Prostate gland (tissue), 2 donors: ENCODE results near the gene WDR18. TPM values are rescaled to one million over a fixed set of nuclear protein-coding genes. Genes with fewer than 3 reads are reported as not detected.

Experiments
- DNase-seq: peaks from one replicate; pipeline ENCODE4 v3.0.0-alpha.2; 2019; ENCODE audit warnings: low spot score
- H3K27ac ChIP-seq, 2 donors: fragments of 200-600 bp; sonication (generic); 2 replicates each; pipeline ENCODE4 v1.5.1; 2017 to 2019
- H3K27me3 ChIP-seq: fragments of 200-600 bp; sonication (generic); replicated peaks from 2 replicates; pipeline ENCODE4 v1.5.1; 2019; ENCODE audit not compliant: insufficient read depth
- H3K36me3 ChIP-seq, 2 donors: fragments of 200-600 bp; sonication (generic); 1 replicate in 1 of 2; 2 replicates in 1 of 2; pipeline versions ENCODE4 v1.5.1 to v1.8.1; 2017 to 2019
- H3K4me1 ChIP-seq: fragments of 200-600 bp; sonication (generic); replicated peaks from 2 replicates; pipeline ENCODE4 v1.5.1; 2019
- H3K4me3 ChIP-seq, 2 donors: fragments of 200-600 bp; sonication (generic); 2 replicates each; pipeline ENCODE4 v1.5.1; 2017 to 2019
- H3K9me3 ChIP-seq: fragments of 200-600 bp; sonication (generic); 2 replicates; pipeline ENCODE4 v1.5.1; 2017
- CTCF ChIP-seq, 4 experiments: fragments of 200-600 bp in 2 of 4; fragments of 450-650 bp in 2 of 4; sonication (generic) in 2 of 4; IDR thresholded peaks; 1 replicate in 3 of 4; 2 replicates in 1 of 4; pipeline ENCODE4 v1.5.1; 2016 to 2019; ENCODE audit warnings: antibody characterized with exemption in 4 of 4, mild to moderate bottlenecking in 2 of 4, moderate library complexity in 2 of 4
- POLR2A ChIP-seq: fragments of 450-650 bp; IDR thresholded peaks from one replicate; pipeline ENCODE4 v1.6.1; 2016; ENCODE audit warnings: antibody characterized with exemption, mild to moderate bottlenecking
- POLR2AphosphoS5 ChIP-seq: sonication (generic); formaldehyde crosslinking; IDR thresholded peaks from one replicate; pipeline ENCODE4 v1.6.1; 2017; ENCODE audit warnings: antibody characterized with exemption
- WGBS: methylation state at CpG from one replicate; pipeline ENCODE4 v1.1.5; 2018; 5-methylcytosine and 5-hydroxymethylcytosine counted together
- intact Hi-C: fragments of 100-400 bp; cut with DNase I; formaldehyde crosslinking; loops from one replicate; pipeline ENCODE4 v1.14.2; 2022
- total RNA-seq, 2 donors: library from RNA; depleted of rRNA; stranded (reverse); fragments of >200 nt; gene quantifications; one replicate each; pipeline ENCODE4 v1.1.0, GENCODE V29; 2016

The WDR18 gene
- total RNA-seq, 2 donors from 2014 or later, result 35.0 to 94.8 TPM

- Histone ChIP-seq H3K36me3 (no peaks in the 10 kb centered on the region), H3K9me3 (no peaks in the 10 kb centered on the region), H3K27me3 (peaks cover 11% of the 10 kb centered on the region), H3K27ac (no peak overlapping the region), H3K4me1 (peaks cover 6% of the 10 kb centered on the region), H3K4me3 (no peak overlapping the region)
- no peak for TF ChIP-seq POLR2A
- no peak for TF ChIP-seq POLR2AphosphoS5
- TF ChIP-seq CTCF (IDR thresholded peaks at IDR 0.05), result no peak
- WGBS, result 12% methylated on average over 52 of the region's 64 CpGs
- no peak for DNase-seq
- intact Hi-C loops, result no loop called here
Observed at GRCh38 chr19:996051-996838, 12.1 kb downstream of the WDR18 start.

DNA sequence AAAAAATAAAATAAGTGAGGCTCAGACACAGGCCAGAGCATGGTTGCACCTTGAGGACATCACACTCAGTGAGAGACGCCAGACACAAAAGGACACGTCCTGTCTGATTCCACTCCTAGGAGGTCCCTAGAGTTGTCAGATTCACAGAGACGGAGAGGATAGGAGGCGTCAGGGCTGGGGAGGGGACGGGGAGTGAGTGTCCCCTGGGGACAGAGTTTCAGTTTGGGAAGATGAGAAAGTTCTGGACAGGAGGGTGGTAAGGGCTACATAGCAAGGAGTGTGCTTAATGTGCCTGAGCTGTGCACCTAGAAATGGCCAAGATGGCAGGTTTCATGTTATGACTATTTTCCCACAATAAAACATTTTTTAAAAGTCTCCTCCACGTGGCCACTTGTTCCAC is 13.9 kb downstream of the WDR18 start:
- H3K4me3 ChIP-seq, result no peak overlapping the region
- H3K9me3 ChIP-seq, result no peaks in the 10 kb centered on the region
- peaks cover 13% of the 10 kb centered on the region for H3K27me3 ChIP-seq
- no peak for DNase-seq
- H3K27ac ChIP-seq, result no peak overlapping the region
- intact Hi-C loops, result no loop called here
- TF ChIP-seq POLR2AphosphoS5 (no peak), POLR2A (no peak), CTCF (IDR thresholded peaks at IDR 0.05) (no peak)
- H3K4me1 ChIP-seq, result peaks cover 6% of the 10 kb centered on the region
- no peaks in the 10 kb centered on the region for H3K36me3 ChIP-seq
- WGBS, result 27% methylated on average over 6 of the region's 6 CpGs

DNA sequence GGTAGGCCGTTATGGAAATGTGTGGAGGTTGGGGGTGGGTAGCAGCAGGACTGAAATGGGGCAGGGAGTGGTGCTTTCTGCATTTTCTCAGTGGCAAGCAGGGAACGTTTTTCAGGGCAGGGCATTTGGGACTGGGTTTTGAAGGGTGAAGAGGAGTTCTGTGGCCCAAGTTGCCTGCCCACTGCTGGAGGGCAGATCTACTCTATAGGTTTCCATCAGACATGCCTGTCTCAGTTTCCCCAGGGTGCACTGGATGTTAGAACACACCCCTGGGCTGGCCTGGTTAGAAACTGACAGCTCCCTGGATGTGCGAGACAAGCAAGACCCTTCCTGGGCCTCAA is 15.2 kb downstream of the WDR18 start:
- Histone ChIP-seq H3K27ac (no peak overlapping the region), H3K4me1 (peaks cover 6% of the 10 kb centered on the region), H3K36me3 (no peaks in the 10 kb centered on the region), H3K4me3 (no peak overlapping the region), H3K9me3 (no peaks in the 10 kb centered on the region), H3K27me3 (peaks cover 13% of the 10 kb centered on the region)
- intact Hi-C loops, result no loop called here
- TF ChIP-seq POLR2A (no peak), POLR2AphosphoS5 (no peak)
- no peak for DNase-seq
- 68% methylated on average over 3 of the region's 3 CpGs for WGBS

GRCh38 chr19:1000095-1000494 is 15.9 kb downstream of the WDR18 start, which contains the start of gene GRIN3B:
GRIN3B (plus strand) TSS chr19:1000419; CDS start chr19:1000438, 19 bp downstream.
- peak; percentile 38 for DNase-seq
- intact Hi-C loops, result no loop called here
- Histone ChIP-seq H3K27me3 (peaks cover 13% of the 10 kb centered on the region), H3K9me3 (no peaks in the 10 kb centered on the region), H3K4me3 (no peak within 1 kb of the TSS), H3K36me3 (no peaks in the 10 kb centered on the region), H3K27ac (no peak within 1 kb of the TSS), H3K4me1 (peaks cover 6% of the 10 kb centered on the region)
- TF ChIP-seq POLR2AphosphoS5, result no peak
- TF ChIP-seq CTCF (IDR thresholded peaks at IDR 0.05), result peak in 3 of 4 experiments; percentile 30 to 54 (median 49)
- TF ChIP-seq POLR2A, result no peak
- 1% methylated on average over 25 of the region's 43 CpGs for WGBS

DNA sequence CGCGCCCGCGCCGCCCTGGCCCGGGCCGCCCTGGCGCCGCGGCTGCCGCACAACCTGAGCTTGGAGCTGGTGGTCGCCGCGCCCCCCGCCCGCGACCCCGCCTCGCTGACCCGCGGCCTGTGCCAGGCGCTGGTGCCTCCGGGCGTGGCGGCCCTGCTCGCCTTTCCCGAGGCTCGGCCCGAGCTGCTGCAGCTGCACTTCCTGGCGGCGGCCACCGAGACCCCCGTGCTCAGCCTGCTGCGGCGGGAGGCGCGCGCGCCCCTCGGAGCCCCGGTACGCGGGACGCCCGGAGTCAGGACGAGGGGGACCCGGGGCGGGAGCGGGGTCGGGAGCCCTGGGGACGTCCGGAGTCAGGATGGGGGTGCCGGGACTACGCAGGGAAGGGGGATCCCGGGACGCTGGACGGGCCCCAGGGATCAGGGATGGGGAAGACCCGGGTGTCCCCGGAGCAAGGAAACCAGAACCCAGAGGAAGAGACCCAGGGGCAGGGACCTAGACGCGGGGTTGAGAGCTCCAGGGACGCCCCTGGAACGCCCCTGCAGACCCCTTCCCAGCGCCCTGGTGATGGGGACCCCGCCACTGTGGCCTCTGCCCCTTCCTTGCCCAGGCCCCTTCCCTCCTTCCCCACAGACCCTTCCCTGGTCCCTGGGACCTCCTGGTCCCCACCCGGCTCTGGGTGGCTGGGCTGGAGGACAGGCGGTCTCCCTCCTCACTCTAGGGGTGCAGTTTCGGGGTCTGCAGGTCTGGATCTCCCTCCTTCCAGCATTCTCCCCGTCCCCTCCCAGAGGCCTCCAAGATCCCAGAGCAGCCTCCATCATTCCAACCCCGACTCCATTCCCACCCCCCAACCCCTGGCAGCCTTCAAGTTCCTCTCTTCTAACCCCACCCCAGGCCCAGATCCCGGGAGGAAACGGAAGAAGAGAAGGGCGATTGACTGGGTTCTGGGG is 16.7 kb downstream of the WDR18 start:
- H3K4me3 ChIP-seq, result no peak overlapping the region

More for the DNA sequence above, 16.7 kb downstream of the WDR18 start:
- H3K9me3 ChIP-seq, result no peaks in the 10 kb centered on the region
- TF ChIP-seq CTCF (IDR thresholded peaks at IDR 0.05), result no peak
- TF ChIP-seq POLR2AphosphoS5, result no peak
- no peak for TF ChIP-seq POLR2A
- 5% methylated on average over 60 of the region's 73 CpGs for WGBS
- intact Hi-C loops, result loop anchor here (1.0 kb wide), 1 partner anchor 80 kb away; no protein-coding TSS in a partner anchor
- DNase-seq, result no peak
- peaks cover 6% of the 10 kb centered on the region for H3K4me1 ChIP-seq
- H3K36me3 ChIP-seq, result no peaks in the 10 kb centered on the region
- H3K27ac ChIP-seq, result no peak overlapping the region
- H3K27me3 ChIP-seq, result peaks cover 13% of the 10 kb centered on the region
